ENCODE results near the gene FAM221B.

FAM221B gene

DNA sequence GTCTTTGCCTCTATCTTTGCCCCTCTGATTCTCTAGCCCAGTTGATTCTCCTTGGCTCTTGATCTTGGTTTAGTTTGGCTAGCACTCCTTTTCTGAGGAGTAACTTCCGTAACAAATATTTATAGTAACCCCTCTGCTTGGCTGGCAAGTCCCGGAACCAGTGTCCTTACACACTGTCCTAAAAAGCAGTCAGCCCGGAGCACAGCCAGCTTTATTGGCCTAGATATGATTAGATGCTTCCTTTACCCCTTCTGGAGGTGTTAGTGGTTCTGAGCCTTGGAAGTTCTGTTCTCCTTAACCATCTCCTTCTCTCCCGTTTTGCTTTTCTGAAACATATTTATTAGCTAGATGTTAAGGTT lies 57.5 kb downstream of the FAM221B start:
- TF ChIP-seq, protein P1, sequence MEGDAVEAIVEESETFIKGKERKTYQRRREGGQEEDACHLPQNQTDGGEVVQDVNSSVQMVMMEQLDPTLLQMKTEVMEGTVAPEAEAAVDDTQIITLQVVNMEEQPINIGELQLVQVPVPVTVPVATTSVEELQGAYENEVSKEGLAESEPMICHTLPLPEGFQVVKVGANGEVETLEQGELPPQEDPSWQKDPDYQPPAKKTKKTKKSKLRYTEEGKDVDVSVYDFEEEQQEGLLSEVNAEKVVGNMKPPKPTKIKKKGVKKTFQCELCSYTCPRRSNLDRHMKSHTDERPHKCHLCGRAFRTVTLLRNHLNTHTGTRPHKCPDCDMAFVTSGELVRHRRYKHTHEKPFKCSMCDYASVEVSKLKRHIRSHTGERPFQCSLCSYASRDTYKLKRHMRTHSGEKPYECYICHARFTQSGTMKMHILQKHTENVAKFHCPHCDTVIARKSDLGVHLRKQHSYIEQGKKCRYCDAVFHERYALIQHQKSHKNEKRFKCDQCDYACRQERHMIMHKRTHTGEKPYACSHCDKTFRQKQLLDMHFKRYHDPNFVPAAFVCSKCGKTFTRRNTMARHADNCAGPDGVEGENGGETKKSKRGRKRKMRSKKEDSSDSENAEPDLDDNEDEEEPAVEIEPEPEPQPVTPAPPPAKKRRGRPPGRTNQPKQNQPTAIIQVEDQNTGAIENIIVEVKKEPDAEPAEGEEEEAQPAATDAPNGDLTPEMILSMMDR (conservative IDR thresholded peaks at IDR 0.05; ENCODE audit: low read depth, low read length) = no peak
- no peaks in the 10 kb centered on the region for H3K27me3 ChIP-seq (ENCODE audit: insufficient read depth, low read depth)
- H3K36me3 ChIP-seq (ENCODE audit: insufficient read depth) = no peaks in the 10 kb centered on the region
- peaks cover 7% of the 10 kb centered on the region for H3K4me1 ChIP-seq (ENCODE audit: low read depth, poor library complexity, severe bottlenecking)
- H4K20me1 ChIP-seq (ENCODE audit: insufficient read depth) = no peaks in the 10 kb centered on the region
- H3K9ac ChIP-seq = no peak overlapping the region
- H3K27ac ChIP-seq = no peak overlapping the region
- H3K4me3 ChIP-seq (IDR thresholded peaks at IDR 0.05; ENCODE audit: insufficient read depth, low read depth, low read length) = no peak overlapping the region
- 0 out of 2 replicates have a peak, but pooled peaks cover 7% of the 10 kb centered on the region for H3K79me2 ChIP-seq (ENCODE audit: insufficient read depth, low read depth)
- H3K4me2 ChIP-seq = no peak overlapping the region
- H2AFZ ChIP-seq (ENCODE audit: low read depth) = no peak overlapping the region

DNA sequence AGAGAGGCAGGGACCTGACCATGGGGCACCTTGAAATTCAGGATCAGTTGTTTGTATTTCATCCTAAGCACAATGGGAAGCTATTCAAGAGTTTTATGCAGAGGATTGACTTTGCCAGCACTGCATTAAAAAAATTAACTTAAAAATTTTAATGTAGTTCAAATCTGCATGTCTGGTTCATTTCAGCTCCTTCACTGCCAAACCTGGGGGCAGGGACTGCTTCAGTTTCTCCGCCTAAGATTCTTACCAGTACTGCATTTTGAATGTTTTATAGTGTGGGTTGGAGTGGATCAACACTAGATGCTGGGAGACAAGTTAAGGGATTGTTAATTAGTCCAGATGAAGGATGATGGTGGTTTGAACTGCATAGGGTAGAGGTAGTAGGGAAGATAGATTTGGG lies 58.8 kb downstream of the FAM221B start:
- H3K27ac ChIP-seq = no peak overlapping the region
- TF ChIP-seq, protein P1 (conservative IDR thresholded peaks at IDR 0.05; ENCODE audit: low read depth, low read length) = no peak
- H4K20me1 ChIP-seq (ENCODE audit: insufficient read depth) = no peaks in the 10 kb centered on the region
- H3K9ac ChIP-seq = no peak overlapping the region
- no peaks in the 10 kb centered on the region for H3K36me3 ChIP-seq (ENCODE audit: insufficient read depth)
- no peak overlapping the region for H3K4me2 ChIP-seq
- no peaks in the 10 kb centered on the region for H3K27me3 ChIP-seq (ENCODE audit: insufficient read depth, low read depth)
- no peaks in the 10 kb centered on the region for H3K4me1 ChIP-seq (ENCODE audit: low read depth, poor library complexity, severe bottlenecking)
- H3K4me3 ChIP-seq (IDR thresholded peaks at IDR 0.05; ENCODE audit: insufficient read depth, low read depth, low read length) = no peak overlapping the region
- no peak overlapping the region for H2AFZ ChIP-seq (ENCODE audit: low read depth)
- 0 out of 2 replicates have a peak, but pooled peaks cover 7% of the 10 kb centered on the region for H3K79me2 ChIP-seq (ENCODE audit: insufficient read depth, low read depth)

DNA sequence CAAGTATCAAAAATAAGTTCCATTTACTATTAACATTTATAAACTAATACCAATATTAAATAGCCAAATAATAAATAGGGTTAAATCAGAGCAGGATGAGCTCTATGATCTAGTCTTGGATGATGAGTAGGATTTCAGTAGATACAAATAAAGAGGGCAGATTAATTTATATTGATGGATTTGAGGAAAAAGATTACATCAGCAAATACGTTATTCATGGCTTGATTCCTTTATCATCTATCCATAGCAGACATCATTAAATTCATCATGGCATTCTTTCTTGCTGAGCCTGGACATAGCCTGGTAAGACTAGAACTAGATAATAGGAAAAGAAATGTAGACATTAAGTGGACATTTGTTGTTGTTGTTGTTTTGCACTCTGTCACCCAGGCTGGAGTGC lies 61.1 kb downstream of the FAM221B start:
- no peaks in the 10 kb centered on the region for H3K36me3 ChIP-seq (ENCODE audit: insufficient read depth)
- TF ChIP-seq, protein P1 (conservative IDR thresholded peaks at IDR 0.05; ENCODE audit: low read depth, low read length) = no peak
- no peaks in the 10 kb centered on the region for H3K4me1 ChIP-seq (ENCODE audit: low read depth, poor library complexity, severe bottlenecking)
- no peak overlapping the region for H2AFZ ChIP-seq (ENCODE audit: low read depth)
- no peaks in the 10 kb centered on the region for H4K20me1 ChIP-seq (ENCODE audit: insufficient read depth)
- no peak overlapping the region for H3K4me3 ChIP-seq (IDR thresholded peaks at IDR 0.05; ENCODE audit: insufficient read depth, low read depth, low read length)
- H3K9ac ChIP-seq = no peak overlapping the region
- H3K27me3 ChIP-seq (ENCODE audit: insufficient read depth, low read depth) = no peaks in the 10 kb centered on the region
- H3K4me2 ChIP-seq = no peak overlapping the region
- H3K79me2 ChIP-seq (ENCODE audit: insufficient read depth, low read depth) = peaks cover 8% of the 10 kb centered on the region; the same call in 1 of the 2 replicates
- no peak overlapping the region for H3K27ac ChIP-seq

DNA sequence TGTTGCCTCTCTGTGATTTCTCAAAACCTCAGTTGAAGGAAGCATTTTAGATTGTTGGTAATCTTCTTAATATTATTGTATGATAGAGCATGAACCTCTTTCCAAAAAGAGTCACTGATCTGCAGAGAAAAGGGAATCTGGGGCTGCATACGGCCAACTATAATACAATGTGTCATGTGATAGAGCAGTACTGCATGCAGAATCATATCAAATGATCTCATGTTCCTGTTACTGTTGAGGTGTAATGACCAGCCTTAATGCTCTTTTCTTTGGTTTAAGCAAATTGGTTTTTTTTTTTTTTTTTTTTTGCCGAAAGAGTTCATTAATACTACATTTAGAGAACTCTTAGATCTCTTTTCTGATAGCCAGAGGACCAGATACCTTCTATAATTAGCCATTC lies 61.5 kb downstream of the FAM221B start:
- Histone ChIP-seq H3K9ac (no peak overlapping the region), H3K27ac (no peak overlapping the region), H3K27me3 (ENCODE audit: insufficient read depth, low read depth) (no peaks in the 10 kb centered on the region), H2AFZ (ENCODE audit: low read depth) (no peak overlapping the region), H3K4me2 (no peak overlapping the region), H4K20me1 (ENCODE audit: insufficient read depth) (no peaks in the 10 kb centered on the region), H3K79me2 (ENCODE audit: insufficient read depth, low read depth) (peaks cover 13% of the 10 kb centered on the region; the same call in 1 of the 2 replicates), H3K4me1 (ENCODE audit: low read depth, poor library complexity, severe bottlenecking) (no peaks in the 10 kb centered on the region), H3K36me3 (ENCODE audit: insufficient read depth) (no peaks in the 10 kb centered on the region), H3K4me3 (IDR thresholded peaks at IDR 0.05; ENCODE audit: insufficient read depth, low read depth, low read length) (no peak overlapping the region)
- TF ChIP-seq, protein P1 (conservative IDR thresholded peaks at IDR 0.05; ENCODE audit: low read depth, low read length) = no peak
